ENCODE data around the gene OR9I1. TPM values are rescaled to one million over a fixed set of nuclear protein-coding genes. Genes with fewer than 3 reads are reported as not detected.

The OR9I1 gene
- total and polyA plus RNA-seq, 2 donors (not counting 3 experiments of a cell fraction or from before 2014, with no cell fraction given), result not detected

- Histone ChIP-seq H3K36me3 (ENCODE audit: control insufficient read depth in 2 of 2, extremely low read depth in 1 of 2, insufficient read depth in 2 of 2, low read length in 2 of 2) (no peaks in the 10 kb centered on the region), H3K4me2 (ENCODE audit: insufficient read depth, low read length) (no peak overlapping the region), H3K79me2 (ENCODE audit: control insufficient read depth, insufficient read depth, low read length) (no peaks in the 10 kb centered on the region), H3K9ac (replicated peaks; ENCODE audit: extremely low read depth, insufficient read depth, low read length) (no peak overlapping the region), H3K27ac (ENCODE audit: insufficient read depth, low read depth, low read length) (no peak overlapping the region), H3K4me1 (ENCODE audit: control insufficient read depth, extremely low read depth, insufficient read depth, low read length) (no peaks in the 10 kb centered on the region), H4K20me1 (replicated peaks; ENCODE audit: control insufficient read depth, extremely low read depth, insufficient read depth, low read length) (no peaks in the 10 kb centered on the region), H3K27me3 (ENCODE audit: control insufficient read depth in 2 of 2, insufficient read depth in 2 of 2, low read length in 2 of 2) (no peaks in the 10 kb centered on the region), H3K9me3 (replicated peaks; ENCODE audit: control insufficient read depth, insufficient read depth, low read length) (no peaks in the 10 kb centered on the region), H2AFZ (ENCODE audit: low read depth, low read length) (no peak overlapping the region), H3K4me3 (replicated peaks in 1 of 3; ENCODE audit: insufficient read depth in 1 of 3, low read depth in 1 of 3, low read length in 3 of 3) (no peak overlapping the region), H3K9me1 (replicated peaks; ENCODE audit: control insufficient read depth, extremely low read depth, insufficient read depth, low read length) (no peaks in the 10 kb centered on the region)
- FAIRE-seq (no peak), DNase-seq (ENCODE audit: low read depth, low spot score) (no peak)
- TF ChIP-seq FOS (IDR thresholded peaks at IDR 0.05; ENCODE audit: borderline replicate concordance, insufficient read depth, low read length), result no peak
- no peak for TF ChIP-seq GATA2 (IDR thresholded peaks at IDR 0.05; ENCODE audit: insufficient read depth, insufficient read length, low read depth, low read length)
- ChIA-PET POLR2A (no interaction called here), CTCF (interaction anchor here (0.8 kb wide), 1 partner anchor 19 kb away, joined by 3 read pairs; no protein-coding TSS in a partner anchor)
- intact Hi-C loops (cut with micrococcal nuclease), result no loop called here
- no TSS peak for BruUV-seq (replicated peaks)
- dilution Hi-C loops (cut with MboI; ENCODE audit: extremely low pct_ligation_motif_present, low sequenced_read_pairs), result no loop called here
Observed at GRCh38 chr11:58135171-58135570, 9.8 kb upstream of the OR9I1 start.

DNA sequence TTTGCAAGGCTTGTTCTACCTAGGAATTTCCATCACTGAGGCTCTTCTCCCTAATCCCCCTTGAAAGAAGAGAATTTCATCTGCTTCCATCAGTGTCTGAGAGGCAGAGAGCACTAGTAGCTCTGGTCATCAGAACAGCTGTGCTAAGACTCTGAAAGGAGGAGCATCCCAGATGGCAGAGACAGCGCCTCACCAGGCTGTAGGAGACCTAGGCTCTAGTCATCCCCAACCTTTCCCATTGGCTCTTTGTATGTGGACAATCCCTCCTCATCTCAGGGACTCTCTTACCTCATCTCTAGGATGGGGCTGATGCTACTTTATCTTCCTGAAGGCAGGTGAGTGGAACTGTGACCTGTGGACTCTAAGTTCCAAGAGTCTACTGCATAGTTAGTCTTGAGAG, 8.8 kb upstream of the OR9I1 start:
- dilution Hi-C loops (cut with MboI; ENCODE audit: extremely low pct_ligation_motif_present, low sequenced_read_pairs) (no loop called here), intact Hi-C loops (cut with micrococcal nuclease) (no loop called here)
- Histone ChIP-seq H3K36me3 (ENCODE audit: control insufficient read depth in 2 of 2, extremely low read depth in 1 of 2, insufficient read depth in 2 of 2, low read length in 2 of 2) (no peaks in the 10 kb centered on the region), H3K27ac (ENCODE audit: insufficient read depth, low read depth, low read length) (no peak overlapping the region), H3K9me3 (replicated peaks; ENCODE audit: control insufficient read depth, insufficient read depth, low read length) (no peaks in the 10 kb centered on the region), H3K4me1 (ENCODE audit: control insufficient read depth, extremely low read depth, insufficient read depth, low read length) (no peaks in the 10 kb centered on the region), H3K27me3 (ENCODE audit: control insufficient read depth in 2 of 2, insufficient read depth in 2 of 2, low read length in 2 of 2) (no peaks in the 10 kb centered on the region), H3K4me3 (replicated peaks in 1 of 3; ENCODE audit: insufficient read depth in 1 of 3, low read depth in 1 of 3, low read length in 3 of 3) (no peak overlapping the region), H3K79me2 (ENCODE audit: control insufficient read depth, insufficient read depth, low read length) (no peaks in the 10 kb centered on the region), H4K20me1 (replicated peaks; ENCODE audit: control insufficient read depth, extremely low read depth, insufficient read depth, low read length) (no peaks in the 10 kb centered on the region), H3K9me1 (replicated peaks; ENCODE audit: control insufficient read depth, extremely low read depth, insufficient read depth, low read length) (no peaks in the 10 kb centered on the region), H3K9ac (replicated peaks; ENCODE audit: extremely low read depth, insufficient read depth, low read length) (no peak overlapping the region), H3K4me2 (ENCODE audit: insufficient read depth, low read length) (no peak overlapping the region), H2AFZ (ENCODE audit: low read depth, low read length) (no peak overlapping the region)
- BruUV-seq (replicated peaks), result no TSS peak
- CTCF ChIA-PET, result no interaction called here
- POLR2A ChIA-PET, result no interaction called here
- no peak for FAIRE-seq
- TF ChIP-seq JUN (IDR thresholded peaks at IDR 0.05; ENCODE audit: borderline replicate concordance, insufficient read depth, insufficient read length, low read depth) (no peak), GATA2 (IDR thresholded peaks at IDR 0.05; ENCODE audit: insufficient read depth, insufficient read length, low read depth, low read length) (no peak), POLR2A (IDR thresholded peaks at IDR 0.05; ENCODE audit: low read depth, low read length) (no peak), FOS (IDR thresholded peaks at IDR 0.05; ENCODE audit: borderline replicate concordance, insufficient read depth, low read length) (no peak), POLR2AphosphoS5 (IDR thresholded peaks at IDR 0.05; ENCODE audit: insufficient read depth, low read depth, low read length) (no peak), MYC (IDR thresholded peaks at IDR 0.05; ENCODE audit: low read depth, low read length) (no peak), CTCF (IDR thresholded peaks at IDR 0.05; ENCODE audit: extremely low read depth in 1 of 2, insufficient read depth in 1 of 2, low read depth in 1 of 2, low read length in 2 of 2) (no peak), EZH2 (IDR thresholded peaks at IDR 0.05; ENCODE audit: borderline replicate concordance, low read depth, low read length, severe bottlenecking) (no peak)
- TF ChIP-seq, protein P1, sequence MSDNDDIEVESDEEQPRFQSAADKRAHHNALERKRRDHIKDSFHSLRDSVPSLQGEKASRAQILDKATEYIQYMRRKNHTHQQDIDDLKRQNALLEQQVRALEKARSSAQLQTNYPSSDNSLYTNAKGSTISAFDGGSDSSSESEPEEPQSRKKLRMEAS (IDR thresholded peaks at IDR 0.05; ENCODE audit: insufficient read depth, insufficient read length), result no peak
- DNase-seq (ENCODE audit: low read depth, low spot score), result no peak
